Panc1 (cell line): ENCODE data around the gene COL6A3. TPM values are rescaled to one million over a fixed set of nuclear protein-coding genes. Genes with fewer than 3 reads are reported as not detected.

Source experiments
- ATAC-seq: fragments of 200-7000 bp; cut with Tn5 transposase; 2 replicates; pipeline ENCODE4 v1.9.1; 2020; ENCODE audit warnings: mild to moderate bottlenecking, moderate library complexity
- BruUV-seq: library from RNA; stranded (reverse); fragments of 400-500 nt; replicated peaks from 2 replicates; lab custom pipeline; 2021; lab: Mats Ljungman, UMichigan
- CTCF ChIA-PET: fragments of 300-600 bp; sonication (Branson Sonifier 250); formaldehyde crosslinking; loops from one replicate; lab custom pipeline; 2022; ENCODE audit warnings: antibody characterized with exemption; lab: Charles Lee
- POLR2A ChIA-PET: fragments of 300-600 bp; sonication (Branson Sonifier 250); formaldehyde crosslinking; loops from one replicate; lab custom pipeline; 2022; ENCODE audit warnings: antibody characterized with exemption; lab: Charles Lee
- DNase-seq: peaks from one replicate; pipeline ENCODE4 v3.0.0-alpha.2; 2010; ENCODE audit warnings: low read depth, low spot score
- H3K27ac ChIP-seq: 2 replicates; pipeline ENCODE4 v1.5.1; 2011; ENCODE audit warnings: mild to moderate bottlenecking, low read length, inconsistent platforms
- H3K27me3 ChIP-seq: fragments of 200-500 bp; sonication (Bioruptor generic); 2 replicates; pipeline ENCODE4 v1.6.0; 2014; ENCODE audit warnings: low read length, inconsistent platforms; ENCODE audit not compliant: control insufficient read depth, insufficient read depth
- H3K36me3 ChIP-seq: fragments of 200-500 bp; sonication (Bioruptor generic); 2 replicates; pipeline ENCODE4 v1.5.1; 2014; ENCODE audit warnings: inconsistent platforms, mild to moderate bottlenecking, low read length, moderate library complexity; ENCODE audit not compliant: control insufficient read depth, insufficient read depth
- H3K4me1 ChIP-seq: 2 replicates; pipeline ENCODE4 v1.5.1; 2011; ENCODE audit warnings: inconsistent platforms, mild to moderate bottlenecking, low read length, moderate library complexity; ENCODE audit not compliant: control insufficient read depth, insufficient read depth
- H3K4me3 ChIP-seq, 2 experiments: 2 replicates each; pipeline ENCODE4 v1.5.1; 2011 to 2012; ENCODE audit warnings: low read depth in 2 of 2, low read length in 2 of 2, mild to moderate bottlenecking in 2 of 2, inconsistent platforms in 1 of 2, moderate library complexity in 1 of 2
- H3K9me3 ChIP-seq: fragments of 200-500 bp; sonication (Bioruptor generic); 2 replicates; pipeline ENCODE4 v1.5.1; 2014; ENCODE audit warnings: low read depth, mild to moderate bottlenecking, inconsistent platforms, low read length, moderate library complexity; ENCODE audit not compliant: control insufficient read depth, insufficient read depth
- CTCF ChIP-seq: fragments of 450-650 bp; IDR thresholded peaks from 2 replicates; pipeline ENCODE4 v1.5.1; 2017; ENCODE audit warnings: mild to moderate bottlenecking
- POLR2AphosphoS5 ChIP-seq: IDR thresholded peaks from 2 replicates; pipeline ENCODE4 v1.6.1; 2012; ENCODE audit warnings: mild to moderate bottlenecking, low read depth, low read length, moderate library complexity
- SIN3A ChIP-seq: IDR thresholded peaks from 2 replicates; pipeline ENCODE4 v1.6.1; 2012; ENCODE audit warnings: low read depth, mild to moderate bottlenecking, low read length, moderate library complexity, borderline replicate concordance; ENCODE audit not compliant: insufficient read depth
- TCF7L2 ChIP-seq: IDR thresholded peaks from 2 replicates; pipeline ENCODE4 v1.6.1; 2011; ENCODE audit warnings: mild to moderate bottlenecking, low read depth, low read length, inconsistent platforms
- in situ Hi-C: cut with HindIII; loops from 2 replicates; pipeline ENCODE4 v1.10.0; 2016; ENCODE audit warnings: low sequenced_read_pairs, low pct_unique_long_range_greater_than_20kb
- intact Hi-C: fragments of 100-400 bp; cut with micrococcal nuclease; formaldehyde crosslinking; loops from one replicate; pipeline ENCODE4 v1.10.0; 2022; ENCODE audit not compliant: unreplicated experiment
- total RNA-seq: library from RNA; stranded (reverse); gene quantifications from one replicate; pipeline ENCODE4 v1.2.1, GENCODE V29; 2021; ENCODE audit not compliant: unreplicated experiment
- TF ChIP-seq, protein P1 (sequence below), 2 experiments: IDR thresholded peaks; 2 replicates each; pipeline ENCODE4 v1.6.1; 2011 to 2012; ENCODE audit warnings: low read depth in 2 of 2, control low read depth in 1 of 2, low read length in 1 of 2, mild to moderate bottlenecking in 1 of 2, moderate library complexity in 1 of 2; ENCODE audit not compliant: insufficient read depth in 1 of 2

Gene COL6A3
- total RNA-seq, 1 experiment from 2014 or later: 0.69 TPM

GRCh38 chr2:237364655-237365054 lies 49.3 kb downstream of the COL6A3 start:
- Histone ChIP-seq H3K4me1 (no peaks in the 10 kb centered on the region), H3K4me3 (no peak overlapping the region), H3K9me3 (no peaks in the 10 kb centered on the region), H3K27ac (no peak overlapping the region), H3K27me3 (no peaks in the 10 kb centered on the region), H3K36me3 (no peaks in the 10 kb centered on the region)
- DNase-seq (no peak), ATAC-seq (no peak)
- ChIA-PET POLR2A (no interaction called here), CTCF (no interaction called here)
- in situ Hi-C loops (no loop called here), intact Hi-C loops (no loop called here)
- no TSS peak for BruUV-seq
- no peak for TF ChIP-seq POLR2AphosphoS5
- no peak for TF ChIP-seq TCF7L2
- TF ChIP-seq, protein P1, sequence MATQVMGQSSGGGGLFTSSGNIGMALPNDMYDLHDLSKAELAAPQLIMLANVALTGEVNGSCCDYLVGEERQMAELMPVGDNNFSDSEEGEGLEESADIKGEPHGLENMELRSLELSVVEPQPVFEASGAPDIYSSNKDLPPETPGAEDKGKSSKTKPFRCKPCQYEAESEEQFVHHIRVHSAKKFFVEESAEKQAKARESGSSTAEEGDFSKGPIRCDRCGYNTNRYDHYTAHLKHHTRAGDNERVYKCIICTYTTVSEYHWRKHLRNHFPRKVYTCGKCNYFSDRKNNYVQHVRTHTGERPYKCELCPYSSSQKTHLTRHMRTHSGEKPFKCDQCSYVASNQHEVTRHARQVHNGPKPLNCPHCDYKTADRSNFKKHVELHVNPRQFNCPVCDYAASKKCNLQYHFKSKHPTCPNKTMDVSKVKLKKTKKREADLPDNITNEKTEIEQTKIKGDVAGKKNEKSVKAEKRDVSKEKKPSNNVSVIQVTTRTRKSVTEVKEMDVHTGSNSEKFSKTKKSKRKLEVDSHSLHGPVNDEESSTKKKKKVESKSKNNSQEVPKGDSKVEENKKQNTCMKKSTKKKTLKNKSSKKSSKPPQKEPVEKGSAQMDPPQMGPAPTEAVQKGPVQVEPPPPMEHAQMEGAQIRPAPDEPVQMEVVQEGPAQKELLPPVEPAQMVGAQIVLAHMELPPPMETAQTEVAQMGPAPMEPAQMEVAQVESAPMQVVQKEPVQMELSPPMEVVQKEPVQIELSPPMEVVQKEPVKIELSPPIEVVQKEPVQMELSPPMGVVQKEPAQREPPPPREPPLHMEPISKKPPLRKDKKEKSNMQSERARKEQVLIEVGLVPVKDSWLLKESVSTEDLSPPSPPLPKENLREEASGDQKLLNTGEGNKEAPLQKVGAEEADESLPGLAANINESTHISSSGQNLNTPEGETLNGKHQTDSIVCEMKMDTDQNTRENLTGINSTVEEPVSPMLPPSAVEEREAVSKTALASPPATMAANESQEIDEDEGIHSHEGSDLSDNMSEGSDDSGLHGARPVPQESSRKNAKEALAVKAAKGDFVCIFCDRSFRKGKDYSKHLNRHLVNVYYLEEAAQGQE (IDR thresholded peaks at IDR 0.05; ENCODE audit: insufficient read depth in 1 of 2, low read depth in 2 of 2, low read length in 1 of 2): no peak
- TF ChIP-seq CTCF: no peak
- TF ChIP-seq SIN3A: no peak

- Histone ChIP-seq H3K27ac (no peak overlapping the region), H3K4me1 (no peaks in the 10 kb centered on the region), H3K9me3 (no peaks in the 10 kb centered on the region), H3K36me3 (no peaks in the 10 kb centered on the region), H3K4me3 (no peak overlapping the region), H3K27me3 (no peaks in the 10 kb centered on the region)
- ChIA-PET POLR2A (no interaction called here), CTCF (no interaction called here)
- intact Hi-C loops (no loop called here), in situ Hi-C loops (no loop called here)
- DNase-seq (no peak), ATAC-seq (no peak)
- TF ChIP-seq CTCF (no peak), SIN3A (no peak), TCF7L2 (no peak), POLR2AphosphoS5 (no peak)
- TF ChIP-seq, protein P1 (IDR thresholded peaks at IDR 0.05; ENCODE audit: insufficient read depth in 1 of 2, low read depth in 2 of 2, low read length in 1 of 2): no peak
- no TSS peak for BruUV-seq
Observed at GRCh38 chr2:237361194-237362004, 52.6 kb downstream of the COL6A3 start.
